Activated CD4-positive, CD25-positive, alpha-beta regulatory T cell (primary cell): Measurements from ENCODE around the gene PANX2.
"Not testable (repeated sequence)": the region's sequence is repeated elsewhere in the genome, so short reads cannot be mapped to it uniquely, and the experiment has no call there.

Experiments
- DNase-seq, 4 experiments: peaks; one replicate each; lab custom pipeline; 2025; lab: John Stamatoyannopoulos, UW

PANX2 gene

GRCh38 chr22:50147258-50148165, 23.0 kb upstream of the PANX2 start:
- not testable (repeated sequence) for DNase-seq

GRCh38 chr22:50148166-50148500, 22.4 kb upstream of the PANX2 start:
- DNase-seq, result no peak

DNA sequence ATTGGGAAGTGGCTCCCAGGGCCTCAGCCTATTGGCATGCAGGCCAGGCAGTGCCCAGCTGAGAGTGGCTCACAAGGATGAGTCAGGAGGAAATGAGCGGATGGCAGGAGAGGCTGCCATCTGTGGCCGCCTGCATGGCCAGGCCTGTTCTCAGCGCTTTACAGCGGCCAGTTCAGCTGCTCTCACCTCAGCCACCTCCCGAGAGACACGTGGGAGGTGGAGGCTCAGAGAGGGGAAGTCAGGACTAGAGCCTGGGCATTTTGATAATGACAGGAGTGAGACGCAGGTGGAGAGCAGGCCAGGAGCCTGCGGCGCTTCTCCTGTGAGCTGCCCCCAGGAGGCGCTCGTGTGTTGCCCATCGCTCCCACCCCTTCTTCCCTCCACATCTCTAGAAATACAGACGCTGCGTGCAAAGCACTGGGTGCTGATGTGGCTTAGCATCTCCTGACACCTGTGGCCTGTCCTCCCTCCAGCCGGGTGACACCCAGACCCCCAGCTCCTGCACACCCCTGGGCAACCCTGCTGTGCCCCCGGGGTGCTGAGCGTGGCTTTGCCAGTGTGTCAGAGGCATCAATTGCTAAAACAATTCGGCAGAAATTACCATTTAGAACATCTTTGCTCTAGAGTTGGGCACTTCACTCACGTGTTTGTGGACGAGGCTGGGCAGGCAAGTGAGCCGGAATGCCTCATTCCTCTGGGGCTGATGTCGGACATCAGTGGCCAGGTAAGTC, 21.4 kb upstream of the PANX2 start:
- peak; percentile 35 to 64 (median 44) for DNase-seq

DNA sequence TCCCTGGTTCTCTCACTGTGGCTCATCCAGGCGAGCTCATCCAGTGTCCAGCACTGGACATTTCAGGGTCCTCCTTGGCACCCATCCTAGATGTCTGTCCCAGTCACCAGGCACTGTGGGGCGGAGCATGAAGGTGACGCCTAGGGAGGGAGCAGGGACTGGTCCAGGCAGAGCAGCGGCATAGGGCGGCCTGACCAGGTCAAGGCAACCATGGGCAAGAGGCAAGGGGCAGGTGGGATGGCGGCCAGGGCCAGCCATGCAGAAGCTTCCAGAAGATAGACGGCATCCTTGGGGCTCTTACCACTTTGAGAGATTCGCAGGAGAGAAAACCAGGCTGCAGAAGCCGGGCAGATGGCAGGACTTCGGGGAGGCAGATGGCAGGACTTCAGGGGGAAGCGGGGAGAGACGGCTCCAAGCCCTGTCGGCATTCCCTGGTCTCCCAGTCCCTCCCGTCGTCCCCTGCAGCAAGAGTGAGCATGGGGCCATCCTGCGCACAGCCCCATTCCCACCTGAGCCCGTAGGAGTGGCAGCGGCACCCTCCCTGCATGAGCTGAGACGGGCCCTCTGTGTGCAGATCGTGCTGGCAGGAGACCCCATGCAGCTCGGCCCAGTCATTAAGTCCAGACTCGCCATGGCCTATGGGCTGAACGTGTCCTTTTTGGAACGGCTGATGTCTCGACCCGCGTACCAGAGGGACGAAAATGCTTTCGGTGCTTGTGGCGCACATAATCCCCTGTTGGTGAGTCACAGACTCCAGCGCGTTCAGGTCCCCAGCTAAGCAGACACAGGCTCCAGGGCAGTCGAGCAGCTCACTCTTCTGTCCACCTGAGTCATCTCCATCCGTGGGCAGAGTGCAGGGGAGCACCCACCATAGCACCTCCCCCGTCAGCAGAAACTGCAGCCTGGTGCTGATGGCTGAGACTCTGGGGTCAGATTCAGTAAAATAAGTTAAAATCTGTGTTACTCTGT, 20.1 kb upstream of the PANX2 start:
- no peak for DNase-seq

GRCh38 chr22:50151571-50152537, 18.7 kb upstream of the PANX2 start:
- DNase-seq, result no peak

DNA sequence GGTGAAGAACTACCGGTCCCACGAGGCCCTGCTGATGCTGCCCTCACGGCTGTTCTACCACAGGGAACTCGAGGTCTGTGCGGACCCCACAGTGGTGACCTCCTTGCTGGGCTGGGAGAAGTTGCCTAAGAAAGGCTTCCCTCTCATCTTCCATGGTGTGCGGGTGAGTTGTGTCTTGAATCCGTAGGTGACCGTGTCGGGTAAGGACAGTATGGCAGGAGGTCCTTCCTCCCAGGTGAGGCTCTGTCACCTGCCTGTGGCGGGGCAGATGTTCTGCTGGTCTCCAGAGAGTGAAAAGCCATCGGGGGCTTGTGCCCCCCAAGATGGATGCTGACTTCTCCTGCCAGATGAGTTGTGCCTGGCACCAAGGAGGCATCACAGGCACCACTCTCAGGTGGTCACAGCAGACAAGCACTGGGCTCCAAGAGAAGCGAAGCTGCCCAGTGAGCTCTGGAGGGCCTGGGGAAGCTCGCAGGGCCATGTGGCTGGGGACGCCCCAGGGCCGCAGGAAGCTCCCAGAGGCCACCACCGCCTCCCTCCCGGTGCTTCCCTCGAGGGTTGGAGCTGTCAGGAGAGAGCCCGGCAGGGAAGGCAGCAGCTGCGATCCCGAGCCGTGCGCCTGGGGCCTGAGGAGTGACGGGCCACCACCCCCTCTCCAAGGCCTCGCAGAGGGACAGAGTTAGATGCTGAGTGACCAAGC, 17.3 kb upstream of the PANX2 start:
- no peak for DNase-seq

DNA sequence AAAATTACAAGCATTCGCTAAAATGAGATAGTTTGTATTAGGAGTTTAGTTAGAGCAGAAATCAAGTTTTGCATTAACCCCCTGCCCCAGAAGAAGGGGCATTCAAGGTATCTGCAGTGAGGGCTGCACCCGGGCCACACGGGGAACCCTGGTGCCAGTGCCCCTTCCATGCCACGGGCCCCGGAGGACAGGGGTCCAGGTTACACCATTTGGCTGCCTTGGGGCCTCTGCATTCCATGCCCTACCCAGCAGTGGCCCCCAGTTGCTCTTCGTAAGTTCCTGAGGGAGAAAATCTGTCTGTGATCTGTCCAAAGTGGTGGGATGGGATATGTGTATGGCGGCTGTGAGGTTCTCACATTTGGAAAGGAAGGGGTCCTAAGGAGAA, 16.8 kb upstream of the PANX2 start:
- no peak for DNase-seq

GRCh38 chr22:50157709-50158375, 12.7 kb upstream of the PANX2 start:
- DNase-seq, result no peak

- DNase-seq, result no peak
These were observed 9.6 kb upstream of the PANX2 start for GRCh38 chr22:50160947-50161346.

DNA sequence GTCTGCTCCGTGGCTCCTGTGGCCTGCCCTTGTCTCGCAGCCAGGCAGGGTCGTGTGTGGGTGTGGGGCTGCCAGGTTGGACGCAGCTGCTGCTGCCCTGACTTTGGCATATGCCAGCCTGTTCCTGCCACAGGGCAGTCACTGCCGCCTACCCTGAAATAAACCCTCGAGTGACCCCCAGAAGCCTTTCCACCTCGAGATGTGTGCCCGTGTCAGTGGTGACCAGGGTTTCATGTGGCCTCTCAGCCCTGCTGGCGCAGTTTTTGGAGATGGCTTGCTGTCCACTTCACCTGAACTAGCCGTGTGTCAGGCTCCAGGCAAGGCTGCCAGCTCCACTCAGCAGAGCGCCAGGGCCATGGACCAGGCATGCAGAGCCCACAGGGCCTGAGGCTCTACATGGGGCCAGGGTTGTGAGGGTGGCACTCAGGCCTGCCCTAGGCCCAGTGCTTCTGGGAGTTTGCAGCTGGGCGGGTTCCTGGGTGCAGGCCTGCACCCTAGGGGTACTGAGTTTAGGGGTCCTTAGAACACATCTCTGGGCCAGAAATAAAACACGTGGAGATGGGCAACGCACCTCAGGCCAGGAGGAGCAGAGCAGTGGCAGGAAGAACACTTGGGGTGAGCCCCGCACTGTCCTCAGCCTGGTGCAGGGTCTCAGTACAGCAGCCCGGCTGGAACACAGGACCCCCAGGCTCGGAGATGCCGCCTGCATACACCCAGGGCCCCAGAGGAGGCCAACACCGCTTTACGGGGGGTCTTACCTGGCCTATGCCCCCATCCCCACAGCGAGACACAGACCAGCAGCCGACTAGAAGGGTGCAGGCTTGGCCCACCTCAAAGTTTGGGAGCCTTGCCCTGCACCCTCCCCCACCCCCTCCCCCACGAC, 8.8 kb upstream of the PANX2 start:
- DNase-seq, result no peak

- no peak for DNase-seq
These were observed 8.1 kb upstream of the PANX2 start for GRCh38 chr22:50162391-50162956.

- DNase-seq, result no peak
These were observed 5.0 kb upstream of the PANX2 start for GRCh38 chr22:50165436-50166123.

- DNase-seq, result no peak
These were observed 2.6 kb upstream of the PANX2 start for GRCh38 chr22:50167689-50168489.

GRCh38 chr22:50168490-50169180, 1.9 kb upstream of the PANX2 start:
- DNase-seq, result not testable (repeated sequence)

DNA sequence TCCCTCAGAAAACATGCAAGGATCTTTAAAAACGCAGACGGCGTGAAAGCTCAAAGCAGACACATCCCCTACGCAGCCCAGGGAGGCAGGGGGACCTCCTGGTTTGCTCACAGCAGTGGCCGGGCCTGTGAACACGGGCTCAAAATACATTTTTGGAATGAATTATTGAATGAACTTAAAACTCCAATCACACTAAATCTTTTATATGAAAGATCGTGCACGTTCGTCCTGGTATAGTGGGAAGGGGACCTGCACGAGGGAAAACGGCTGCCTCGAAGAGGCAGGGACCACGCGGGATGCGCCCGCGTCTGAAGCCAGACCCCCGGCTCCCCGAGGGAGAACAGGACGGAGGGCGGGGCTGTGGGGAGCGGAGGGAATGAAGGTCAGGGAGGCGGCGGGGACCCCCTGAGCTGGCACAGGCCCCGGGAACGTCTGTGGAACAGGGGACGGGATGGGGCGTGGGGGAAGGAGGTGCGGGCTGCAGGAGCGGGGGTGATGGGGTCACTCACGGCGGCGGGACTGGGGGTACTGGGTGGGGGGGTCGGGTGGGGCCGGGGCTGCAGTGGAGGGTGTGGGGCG, 1.3 kb upstream of the PANX2 start:
- DNase-seq, result no peak

GRCh38 chr22:50169774-50170341, 673 bp upstream of the PANX2 start:
- peak in 2 of 4 experiments; percentile 45 to 49 for DNase-seq
